GM23338 (cell line): Measurements from ENCODE around the gene COL1A1.

Source experiments
- CREB1 ChIP-seq: fragments of 250-450 bp; sonication (Bioruptor Pico); IDR thresholded peaks from 2 replicates; pipeline ENCODE4 v1.5.0; 2020; ENCODE audit warnings: low read depth, mild to moderate bottlenecking, moderate library complexity
- CTCF ChIP-seq, 2 experiments: fragments of 200-600 bp in 1 of 2; sonication (generic) in 1 of 2; conservative IDR thresholded peaks; 2 replicates each; pipeline versions ENCODE4 v1.5.1 to v1.6.1; 2016 to 2017; ENCODE audit warnings: antibody characterized with exemption in 2 of 2, low read depth in 2 of 2, mild to moderate bottlenecking in 2 of 2, moderate library complexity in 1 of 2
- EZH2 ChIP-seq: fragments of 200-600 bp; sonication (generic); IDR thresholded peaks from one replicate; pipeline ENCODE4 v1.8.0; 2017; ENCODE audit warnings: antibody characterized with exemption, mild to moderate bottlenecking, low read depth; ENCODE audit not compliant: unreplicated experiment
- EZH2phosphoT487 ChIP-seq: fragments of 200-600 bp; sonication (generic); IDR thresholded peaks from one replicate; pipeline ENCODE4 v1.8.1; 2018; ENCODE audit warnings: antibody characterized with exemption; ENCODE audit not compliant: unreplicated experiment
- JUNB ChIP-seq: IDR thresholded peaks from one replicate; pipeline ENCODE4 v1.6.1; 2016; ENCODE audit warnings: antibody characterized with exemption; ENCODE audit not compliant: unreplicated experiment
- POLR2AphosphoS5 ChIP-seq: IDR thresholded peaks from 2 replicates; pipeline ENCODE4 v1.6.1; 2016; ENCODE audit warnings: antibody characterized with exemption, low read depth
- STAT1 ChIP-seq: IDR thresholded peaks from one replicate; pipeline ENCODE4 v1.6.1; 2016; ENCODE audit warnings: antibody characterized with exemption; ENCODE audit not compliant: unreplicated experiment
- TF ChIP-seq, protein P1 (sequence below): IDR thresholded peaks from one replicate; pipeline ENCODE4 v1.6.1; 2018; ENCODE audit warnings: antibody characterized with exemption; ENCODE audit not compliant: unreplicated experiment
- TF ChIP-seq, protein P2 (sequence below): fragments of 250-450 bp; sonication (Bioruptor Pico); IDR thresholded peaks from 2 replicates; pipeline ENCODE4 v1.5.0; 2020; ENCODE audit warnings: mild to moderate bottlenecking, moderate library complexity

GRCh38 chr17:50221266-50221863 lies 19.9 kb upstream of the COL1A1 start:
- TF ChIP-seq CTCF (conservative IDR thresholded peaks at IDR 0.05; ENCODE audit: low read depth in 2 of 2): no peak
- TF ChIP-seq EZH2: no peak
- no peak for TF ChIP-seq EZH2phosphoT487
- TF ChIP-seq POLR2AphosphoS5: no peak
- TF ChIP-seq CREB1 (CRISPR knock-in tag): no peak
- TF ChIP-seq, protein P1, sequence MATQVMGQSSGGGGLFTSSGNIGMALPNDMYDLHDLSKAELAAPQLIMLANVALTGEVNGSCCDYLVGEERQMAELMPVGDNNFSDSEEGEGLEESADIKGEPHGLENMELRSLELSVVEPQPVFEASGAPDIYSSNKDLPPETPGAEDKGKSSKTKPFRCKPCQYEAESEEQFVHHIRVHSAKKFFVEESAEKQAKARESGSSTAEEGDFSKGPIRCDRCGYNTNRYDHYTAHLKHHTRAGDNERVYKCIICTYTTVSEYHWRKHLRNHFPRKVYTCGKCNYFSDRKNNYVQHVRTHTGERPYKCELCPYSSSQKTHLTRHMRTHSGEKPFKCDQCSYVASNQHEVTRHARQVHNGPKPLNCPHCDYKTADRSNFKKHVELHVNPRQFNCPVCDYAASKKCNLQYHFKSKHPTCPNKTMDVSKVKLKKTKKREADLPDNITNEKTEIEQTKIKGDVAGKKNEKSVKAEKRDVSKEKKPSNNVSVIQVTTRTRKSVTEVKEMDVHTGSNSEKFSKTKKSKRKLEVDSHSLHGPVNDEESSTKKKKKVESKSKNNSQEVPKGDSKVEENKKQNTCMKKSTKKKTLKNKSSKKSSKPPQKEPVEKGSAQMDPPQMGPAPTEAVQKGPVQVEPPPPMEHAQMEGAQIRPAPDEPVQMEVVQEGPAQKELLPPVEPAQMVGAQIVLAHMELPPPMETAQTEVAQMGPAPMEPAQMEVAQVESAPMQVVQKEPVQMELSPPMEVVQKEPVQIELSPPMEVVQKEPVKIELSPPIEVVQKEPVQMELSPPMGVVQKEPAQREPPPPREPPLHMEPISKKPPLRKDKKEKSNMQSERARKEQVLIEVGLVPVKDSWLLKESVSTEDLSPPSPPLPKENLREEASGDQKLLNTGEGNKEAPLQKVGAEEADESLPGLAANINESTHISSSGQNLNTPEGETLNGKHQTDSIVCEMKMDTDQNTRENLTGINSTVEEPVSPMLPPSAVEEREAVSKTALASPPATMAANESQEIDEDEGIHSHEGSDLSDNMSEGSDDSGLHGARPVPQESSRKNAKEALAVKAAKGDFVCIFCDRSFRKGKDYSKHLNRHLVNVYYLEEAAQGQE: no peak
- TF ChIP-seq STAT1: no peak
- no peak for TF ChIP-seq JUNB
- TF ChIP-seq, protein P2, sequence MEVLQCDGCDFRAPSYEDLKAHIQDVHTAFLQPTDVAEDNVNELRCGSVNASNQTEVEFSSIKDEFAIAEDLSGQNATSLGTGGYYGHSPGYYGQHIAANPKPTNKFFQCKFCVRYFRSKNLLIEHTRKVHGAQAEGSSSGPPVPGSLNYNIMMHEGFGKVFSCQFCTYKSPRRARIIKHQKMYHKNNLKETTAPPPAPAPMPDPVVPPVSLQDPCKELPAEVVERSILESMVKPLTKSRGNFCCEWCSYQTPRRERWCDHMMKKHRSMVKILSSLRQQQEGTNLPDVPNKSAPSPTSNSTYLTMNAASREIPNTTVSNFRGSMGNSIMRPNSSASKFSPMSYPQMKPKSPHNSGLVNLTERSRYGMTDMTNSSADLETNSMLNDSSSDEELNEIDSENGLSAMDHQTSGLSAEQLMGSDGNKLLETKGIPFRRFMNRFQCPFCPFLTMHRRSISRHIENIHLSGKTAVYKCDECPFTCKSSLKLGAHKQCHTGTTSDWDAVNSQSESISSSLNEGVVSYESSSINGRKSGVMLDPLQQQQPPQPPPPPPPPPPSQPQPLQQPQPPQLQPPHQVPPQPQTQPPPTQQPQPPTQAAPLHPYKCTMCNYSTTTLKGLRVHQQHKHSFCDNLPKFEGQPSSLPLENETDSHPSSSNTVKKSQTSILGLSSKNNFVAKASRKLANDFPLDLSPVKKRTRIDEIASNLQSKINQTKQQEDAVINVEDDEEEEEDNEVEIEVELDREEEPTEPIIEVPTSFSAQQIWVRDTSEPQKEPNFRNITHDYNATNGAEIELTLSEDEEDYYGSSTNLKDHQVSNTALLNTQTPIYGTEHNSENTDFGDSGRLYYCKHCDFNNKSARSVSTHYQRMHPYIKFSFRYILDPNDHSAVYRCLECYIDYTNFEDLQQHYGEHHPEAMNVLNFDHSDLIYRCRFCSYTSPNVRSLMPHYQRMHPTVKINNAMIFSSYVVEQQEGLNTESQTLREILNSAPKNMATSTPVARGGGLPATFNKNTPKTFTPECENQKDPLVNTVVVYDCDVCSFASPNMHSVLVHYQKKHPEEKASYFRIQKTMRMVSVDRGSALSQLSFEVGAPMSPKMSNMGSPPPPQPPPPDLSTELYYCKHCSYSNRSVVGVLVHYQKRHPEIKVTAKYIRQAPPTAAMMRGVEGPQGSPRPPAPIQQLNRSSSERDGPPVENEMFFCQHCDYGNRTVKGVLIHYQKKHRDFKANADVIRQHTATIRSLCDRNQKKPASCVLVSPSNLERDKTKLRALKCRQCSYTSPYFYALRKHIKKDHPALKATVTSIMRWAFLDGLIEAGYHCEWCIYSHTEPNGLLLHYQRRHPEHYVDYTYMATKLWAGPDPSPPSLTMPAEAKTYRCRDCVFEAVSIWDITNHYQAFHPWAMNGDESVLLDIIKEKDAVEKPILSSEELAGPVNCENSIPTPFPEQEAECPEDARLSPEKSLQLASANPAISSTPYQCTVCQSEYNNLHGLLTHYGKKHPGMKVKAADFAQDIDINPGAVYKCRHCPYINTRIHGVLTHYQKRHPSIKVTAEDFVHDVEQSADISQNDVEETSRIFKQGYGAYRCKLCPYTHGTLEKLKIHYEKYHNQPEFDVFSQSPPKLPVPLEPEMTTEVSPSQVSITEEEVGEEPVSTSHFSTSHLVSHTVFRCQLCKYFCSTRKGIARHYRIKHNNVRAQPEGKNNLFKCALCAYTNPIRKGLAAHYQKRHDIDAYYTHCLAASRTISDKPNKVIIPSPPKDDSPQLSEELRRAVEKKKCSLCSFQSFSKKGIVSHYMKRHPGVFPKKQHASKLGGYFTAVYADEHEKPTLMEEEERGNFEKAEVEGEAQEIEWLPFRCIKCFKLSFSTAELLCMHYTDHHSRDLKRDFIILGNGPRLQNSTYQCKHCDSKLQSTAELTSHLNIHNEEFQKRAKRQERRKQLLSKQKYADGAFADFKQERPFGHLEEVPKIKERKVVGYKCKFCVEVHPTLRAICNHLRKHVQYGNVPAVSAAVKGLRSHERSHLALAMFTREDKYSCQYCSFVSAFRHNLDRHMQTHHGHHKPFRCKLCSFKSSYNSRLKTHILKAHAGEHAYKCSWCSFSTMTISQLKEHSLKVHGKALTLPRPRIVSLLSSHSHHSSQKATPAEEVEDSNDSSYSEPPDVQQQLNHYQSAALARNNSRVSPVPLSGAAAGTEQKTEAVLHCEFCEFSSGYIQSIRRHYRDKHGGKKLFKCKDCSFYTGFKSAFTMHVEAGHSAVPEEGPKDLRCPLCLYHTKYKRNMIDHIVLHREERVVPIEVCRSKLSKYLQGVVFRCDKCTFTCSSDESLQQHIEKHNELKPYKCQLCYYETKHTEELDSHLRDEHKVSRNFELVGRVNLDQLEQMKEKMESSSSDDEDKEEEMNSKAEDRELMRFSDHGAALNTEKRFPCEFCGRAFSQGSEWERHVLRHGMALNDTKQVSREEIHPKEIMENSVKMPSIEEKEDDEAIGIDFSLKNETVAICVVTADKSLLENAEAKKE (CRISPR knock-in tag): no peak
